IPS-18a (cell line): ENCODE results near the gene IL21.

Source experiments
- H3K27ac ChIP-seq: one replicate; pipeline ENCODE4 v1.5.1; 2013; ENCODE audit warnings: low read length
- H3K27me3 ChIP-seq: one replicate; pipeline ENCODE4 v1.6.1; 2013; ENCODE audit warnings: mild to moderate bottlenecking, low read length; ENCODE audit not compliant: control insufficient read depth, insufficient read depth
- H3K36me3 ChIP-seq: one replicate; pipeline ENCODE4 v1.6.1; 2013; ENCODE audit warnings: low read depth, low read length; ENCODE audit not compliant: control insufficient read depth
- H3K4me1 ChIP-seq: one replicate; pipeline ENCODE4 v1.6.1; 2013; ENCODE audit warnings: low read depth, low read length; ENCODE audit not compliant: control insufficient read depth
- H3K4me3 ChIP-seq: one replicate; pipeline ENCODE4 v1.5.1; 2013; ENCODE audit warnings: low read length
- H3K9ac ChIP-seq: one replicate; pipeline ENCODE4 v1.6.1; 2013; ENCODE audit warnings: mild to moderate bottlenecking, low read length, moderate library complexity
- H3K9me3 ChIP-seq: one replicate; pipeline ENCODE4 v1.6.1; 2013; ENCODE audit warnings: low read depth, low read length; ENCODE audit not compliant: control insufficient read depth

Gene IL21

GRCh38 chr4:122562449-122562848 is 58.4 kb downstream of the IL21 start:
- H3K4me1 ChIP-seq = no peaks in the 10 kb centered on the region
- no peak overlapping the region for H3K27ac ChIP-seq
- H3K9ac ChIP-seq = no peak overlapping the region
- no peak overlapping the region for H3K4me3 ChIP-seq
- no peaks in the 10 kb centered on the region for H3K9me3 ChIP-seq
- no peaks in the 10 kb centered on the region for H3K27me3 ChIP-seq
- H3K36me3 ChIP-seq = no peaks in the 10 kb centered on the region
